Thyroid gland (tissue), 4 donors: ENCODE results near the gene HIVEP2.

Experiments
- POLR2A ChIP-seq, 2 donors: fragments of 450-650 bp; IDR thresholded peaks; one replicate each; pipeline ENCODE4 v1.6.1; 2017; ENCODE audit warnings: antibody characterized with exemption in 2 of 2, mild to moderate bottlenecking in 2 of 2, moderate library complexity in 1 of 2
- TF ChIP-seq, protein P1 (sequence below), 6 experiments: fragments of 200-600 bp in 3 of 6; fragments of 450-650 bp in 3 of 6; sonication (generic) in 3 of 6; IDR thresholded peaks; one replicate each; pipeline ENCODE4 v1.5.1; 2016 to 2019; ENCODE audit warnings: antibody characterized with exemption in 6 of 6, mild to moderate bottlenecking in 2 of 6, inconsistent platforms in 1 of 6, moderate library complexity in 1 of 6

GRCh38 chr6:142838821-142839685 is 105.9 kb downstream of the HIVEP2 start:
- TF ChIP-seq, protein P1, sequence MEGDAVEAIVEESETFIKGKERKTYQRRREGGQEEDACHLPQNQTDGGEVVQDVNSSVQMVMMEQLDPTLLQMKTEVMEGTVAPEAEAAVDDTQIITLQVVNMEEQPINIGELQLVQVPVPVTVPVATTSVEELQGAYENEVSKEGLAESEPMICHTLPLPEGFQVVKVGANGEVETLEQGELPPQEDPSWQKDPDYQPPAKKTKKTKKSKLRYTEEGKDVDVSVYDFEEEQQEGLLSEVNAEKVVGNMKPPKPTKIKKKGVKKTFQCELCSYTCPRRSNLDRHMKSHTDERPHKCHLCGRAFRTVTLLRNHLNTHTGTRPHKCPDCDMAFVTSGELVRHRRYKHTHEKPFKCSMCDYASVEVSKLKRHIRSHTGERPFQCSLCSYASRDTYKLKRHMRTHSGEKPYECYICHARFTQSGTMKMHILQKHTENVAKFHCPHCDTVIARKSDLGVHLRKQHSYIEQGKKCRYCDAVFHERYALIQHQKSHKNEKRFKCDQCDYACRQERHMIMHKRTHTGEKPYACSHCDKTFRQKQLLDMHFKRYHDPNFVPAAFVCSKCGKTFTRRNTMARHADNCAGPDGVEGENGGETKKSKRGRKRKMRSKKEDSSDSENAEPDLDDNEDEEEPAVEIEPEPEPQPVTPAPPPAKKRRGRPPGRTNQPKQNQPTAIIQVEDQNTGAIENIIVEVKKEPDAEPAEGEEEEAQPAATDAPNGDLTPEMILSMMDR (IDR thresholded peaks at IDR 0.05) = no peak
- no peak for TF ChIP-seq POLR2A (IDR thresholded peaks at IDR 0.05)
